Caco-2 (cell line): Measurements from ENCODE around the gene SUPT3H. TPM values are rescaled to one million over a fixed set of nuclear protein-coding genes. Genes with fewer than 3 reads are reported as not detected.

ENCODE experiments used
- BruUV-seq: library from RNA; stranded (reverse); fragments of 400-500 nt; replicated peaks from 2 replicates; lab custom pipeline; 2021; lab: Mats Ljungman, UMichigan
- CTCF ChIA-PET: fragments of 300-600 bp; sonication (Branson Sonifier 250); formaldehyde crosslinking; loops from one replicate; lab custom pipeline; 2022; ENCODE audit warnings: antibody characterized with exemption; lab: Charles Lee
- POLR2A ChIA-PET: fragments of 300-600 bp; sonication (Branson Sonifier 250); formaldehyde crosslinking; loops from one replicate; lab custom pipeline; 2022; ENCODE audit warnings: antibody characterized with exemption; lab: Charles Lee
- DNase-seq, 2 experiments: peaks; one replicate each; pipeline versions ENCODE4 v3.0.0 to v3.0.0-alpha.2; 2020 to 2022
- H3K27me3 ChIP-seq: replicated peaks from 2 replicates; pipeline ENCODE4 v1.6.0; 2011; ENCODE audit warnings: low read length; ENCODE audit not compliant: control insufficient read depth, insufficient read depth
- H3K36me3 ChIP-seq: 2 replicates; pipeline ENCODE4 v1.5.1; 2011; ENCODE audit warnings: low read length; ENCODE audit not compliant: control insufficient read depth, insufficient read depth
- H3K4me1 ChIP-seq: fragments of 250-450 bp; sonication (Bioruptor Pico); 2 replicates; pipeline ENCODE4 v1.5.1; 2020; ENCODE audit warnings: mild to moderate bottlenecking
- H3K4me3 ChIP-seq: 2 replicates; pipeline ENCODE4 v1.5.1; 2011; ENCODE audit warnings: low read depth, mild to moderate bottlenecking, control low read depth, low read length
- H3K9me3 ChIP-seq: fragments of 250-450 bp; sonication (Bioruptor Pico); 2 replicates; pipeline ENCODE4 v1.5.1; 2020; ENCODE audit warnings: mild to moderate bottlenecking, moderate library complexity
- H3K27ac Mint-ChIP-seq: one replicate; pipeline ENCODE4 v1.8.0; 2022; ENCODE audit warnings: mixed read lengths; ENCODE audit not compliant: unreplicated experiment
- H3K27me3 Mint-ChIP-seq: one replicate; pipeline ENCODE4 v1.8.0; 2022; ENCODE audit warnings: mixed read lengths; ENCODE audit not compliant: insufficient read depth, unreplicated experiment
- H3K36me3 Mint-ChIP-seq: one replicate; pipeline ENCODE4 v1.8.0; 2022; ENCODE audit warnings: mild to moderate bottlenecking, mixed read lengths; ENCODE audit not compliant: insufficient read depth, unreplicated experiment
- H3K4me1 Mint-ChIP-seq: one replicate; pipeline ENCODE4 v1.8.0; 2022; ENCODE audit warnings: low read depth, mixed read lengths; ENCODE audit not compliant: unreplicated experiment
- H3K4me3 Mint-ChIP-seq: one replicate; pipeline ENCODE4 v1.8.0; 2022; ENCODE audit warnings: mild to moderate bottlenecking, moderate library complexity, mixed read lengths; ENCODE audit not compliant: unreplicated experiment
- H3K9me3 Mint-ChIP-seq: one replicate; pipeline ENCODE4 v1.8.0; 2022; ENCODE audit warnings: mixed read lengths; ENCODE audit not compliant: unreplicated experiment
- intact Hi-C: fragments of 100-400 bp; cut with micrococcal nuclease; formaldehyde crosslinking; loops from one replicate; pipeline ENCODE4 v1.10.0; 2022; ENCODE audit not compliant: unreplicated experiment
- total RNA-seq: library from RNA; stranded (reverse); gene quantifications from 2 replicates; pipeline ENCODE4 v1.2.3, GENCODE V29; 2022
- TF ChIP-seq, protein P1 (sequence below), 2 experiments: fragments of 200-600 bp in 1 of 2; IDR thresholded peaks; 1 replicate in 1 of 2; 2 replicates in 1 of 2; pipeline versions ENCODE4 v1.5.1 to v1.8.0; 2011 to 2022; ENCODE audit warnings: antibody characterized with exemption in 1 of 2, control low read depth in 1 of 2, inconsistent platforms in 1 of 2, low read depth in 1 of 2, low read length in 1 of 2, mild to moderate bottlenecking in 1 of 2, moderate library complexity in 1 of 2; ENCODE audit not compliant: insufficient read depth in 1 of 2, severe bottlenecking in 1 of 2, unreplicated experiment in 1 of 2

Gene SUPT3H
- total RNA-seq, 1 experiment from 2014 or later, result 13.2 TPM

DNA sequence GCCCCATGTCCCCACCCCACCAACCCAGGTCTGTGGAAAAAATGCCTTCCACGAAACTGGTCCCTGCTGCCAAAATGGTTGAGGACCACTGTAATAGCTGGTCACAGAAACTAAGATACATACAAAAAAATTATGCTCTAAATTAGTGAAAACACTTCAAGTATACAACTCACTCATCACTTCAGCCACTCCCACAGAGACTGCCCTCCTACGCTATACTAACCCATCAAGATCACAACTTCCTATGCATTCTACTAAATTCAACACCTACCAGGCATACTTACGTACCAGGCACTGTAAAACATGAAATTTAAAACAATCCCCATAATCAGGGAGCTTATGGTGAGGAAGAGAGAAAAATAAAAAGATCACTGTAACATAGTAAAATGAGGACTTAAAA lies 26.7 kb downstream of the SUPT3H start:
- Mint-ChIP-seq H3K27me3 (no peaks in the 10 kb centered on the region), H3K4me1 (no peaks in the 10 kb centered on the region), H3K27ac (no peak overlapping the region), H3K36me3 (no peaks in the 10 kb centered on the region), H3K4me3 (no peak overlapping the region), H3K9me3 (no peaks in the 10 kb centered on the region)
- POLR2A ChIA-PET, result no interaction called here
- no peaks in the 10 kb centered on the region for H3K27me3 ChIP-seq
- no peak overlapping the region for H3K4me3 ChIP-seq
- DNase-seq, result no peak
- no peaks in the 10 kb centered on the region for H3K36me3 ChIP-seq
- TF ChIP-seq, protein P1, sequence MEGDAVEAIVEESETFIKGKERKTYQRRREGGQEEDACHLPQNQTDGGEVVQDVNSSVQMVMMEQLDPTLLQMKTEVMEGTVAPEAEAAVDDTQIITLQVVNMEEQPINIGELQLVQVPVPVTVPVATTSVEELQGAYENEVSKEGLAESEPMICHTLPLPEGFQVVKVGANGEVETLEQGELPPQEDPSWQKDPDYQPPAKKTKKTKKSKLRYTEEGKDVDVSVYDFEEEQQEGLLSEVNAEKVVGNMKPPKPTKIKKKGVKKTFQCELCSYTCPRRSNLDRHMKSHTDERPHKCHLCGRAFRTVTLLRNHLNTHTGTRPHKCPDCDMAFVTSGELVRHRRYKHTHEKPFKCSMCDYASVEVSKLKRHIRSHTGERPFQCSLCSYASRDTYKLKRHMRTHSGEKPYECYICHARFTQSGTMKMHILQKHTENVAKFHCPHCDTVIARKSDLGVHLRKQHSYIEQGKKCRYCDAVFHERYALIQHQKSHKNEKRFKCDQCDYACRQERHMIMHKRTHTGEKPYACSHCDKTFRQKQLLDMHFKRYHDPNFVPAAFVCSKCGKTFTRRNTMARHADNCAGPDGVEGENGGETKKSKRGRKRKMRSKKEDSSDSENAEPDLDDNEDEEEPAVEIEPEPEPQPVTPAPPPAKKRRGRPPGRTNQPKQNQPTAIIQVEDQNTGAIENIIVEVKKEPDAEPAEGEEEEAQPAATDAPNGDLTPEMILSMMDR (IDR thresholded peaks at IDR 0.05; ENCODE audit: insufficient read depth in 1 of 2, low read depth in 1 of 2, low read length in 1 of 2, severe bottlenecking in 1 of 2, unreplicated experiment in 1 of 2), result no peak
- H3K4me1 ChIP-seq, result no peaks in the 10 kb centered on the region
- intact Hi-C loops, result no loop called here
- H3K9me3 ChIP-seq, result no peaks in the 10 kb centered on the region
- BruUV-seq, result no TSS peak
- CTCF ChIA-PET, result no interaction called here

- Histone ChIP-seq H3K27me3 (no peaks in the 10 kb centered on the region), H3K4me1 (no peaks in the 10 kb centered on the region), H3K36me3 (no peaks in the 10 kb centered on the region), H3K4me3 (no peak overlapping the region), H3K9me3 (no peaks in the 10 kb centered on the region)
- no TSS peak for BruUV-seq
- TF ChIP-seq, protein P1 (IDR thresholded peaks at IDR 0.05; ENCODE audit: insufficient read depth in 1 of 2, low read depth in 1 of 2, low read length in 1 of 2, severe bottlenecking in 1 of 2, unreplicated experiment in 1 of 2), result no peak
- H3K4me3 Mint-ChIP-seq, result no peak overlapping the region
- H3K4me1 Mint-ChIP-seq, result no peaks in the 10 kb centered on the region
- DNase-seq, result no peak
- H3K27me3 Mint-ChIP-seq, result no peaks in the 10 kb centered on the region
- ChIA-PET CTCF (no interaction called here), POLR2A (no interaction called here)
- H3K27ac Mint-ChIP-seq, result no peak overlapping the region
- intact Hi-C loops, result no loop called here
- H3K9me3 Mint-ChIP-seq, result no peaks in the 10 kb centered on the region
- no peaks in the 10 kb centered on the region for H3K36me3 Mint-ChIP-seq
Observed at GRCh38 chr6:45350186-45350710, 27.5 kb downstream of the SUPT3H start.

DNA sequence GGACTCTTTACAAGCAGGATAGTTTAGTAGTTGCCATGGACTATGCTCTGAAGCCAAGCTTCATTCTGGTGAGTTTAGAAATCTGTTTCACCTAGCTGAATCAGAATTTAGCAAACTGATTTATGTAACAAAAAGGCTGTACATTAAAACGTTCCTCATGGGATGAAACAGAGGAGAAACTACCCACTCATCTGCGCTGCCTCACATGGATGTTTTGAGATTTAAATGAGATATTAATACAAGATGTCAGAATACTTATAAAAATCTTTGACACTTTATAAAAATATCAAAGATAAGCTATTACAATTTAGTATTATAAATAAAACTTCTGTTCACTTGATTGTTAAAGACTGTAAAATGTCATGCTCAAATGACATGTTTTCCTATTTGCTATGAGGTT lies 32.8 kb downstream of the SUPT3H start:
- Mint-ChIP-seq H3K4me1 (no peaks in the 10 kb centered on the region), H3K27me3 (no peaks in the 10 kb centered on the region), H3K4me3 (no peak overlapping the region), H3K9me3 (no peaks in the 10 kb centered on the region), H3K27ac (no peak overlapping the region), H3K36me3 (no peaks in the 10 kb centered on the region)
- no peaks in the 10 kb centered on the region for H3K27me3 ChIP-seq
- no peak for DNase-seq
- BruUV-seq, result no TSS peak
- no peaks in the 10 kb centered on the region for H3K4me1 ChIP-seq
- no peaks in the 10 kb centered on the region for H3K9me3 ChIP-seq
- intact Hi-C loops, result no loop called here
- POLR2A ChIA-PET, result no interaction called here
- TF ChIP-seq, protein P1 (IDR thresholded peaks at IDR 0.05; ENCODE audit: insufficient read depth in 1 of 2, low read depth in 1 of 2, low read length in 1 of 2, severe bottlenecking in 1 of 2, unreplicated experiment in 1 of 2), result no peak
- CTCF ChIA-PET, result no interaction called here
- H3K4me3 ChIP-seq, result no peak overlapping the region
- H3K36me3 ChIP-seq, result no peaks in the 10 kb centered on the region
